GM12874 (cell line): ENCODE results near the gene ENDOU.

Experiments used
- TF ChIP-seq, protein P1 (sequence below): IDR thresholded peaks from 2 replicates; pipeline ENCODE4 v1.5.1; 2011; ENCODE audit warnings: low read depth, mild to moderate bottlenecking, control low read depth, low read length, moderate library complexity; ENCODE audit not compliant: insufficient read depth

ENDOU gene

DNA sequence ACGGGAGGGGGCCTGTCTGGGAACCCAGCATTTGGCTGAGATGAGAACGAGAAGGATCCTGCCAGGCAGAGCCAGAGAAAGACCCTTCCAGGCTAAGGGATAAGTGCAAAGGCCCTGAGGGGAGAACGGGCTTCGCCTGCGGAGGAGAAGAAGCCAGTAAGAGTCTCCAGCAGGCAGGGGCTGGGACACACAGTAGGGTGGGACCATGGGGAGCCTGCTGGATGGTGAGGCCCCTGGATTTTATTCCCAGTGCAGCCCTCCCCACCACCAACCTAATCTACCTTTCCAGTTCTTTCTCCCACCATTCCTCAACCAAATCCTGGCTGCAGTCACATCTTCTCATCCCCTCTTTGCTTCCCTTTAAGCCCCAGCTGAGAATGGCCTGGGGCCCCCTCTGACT is 20.8 kb upstream of the ENDOU start:
- TF ChIP-seq, protein P1, sequence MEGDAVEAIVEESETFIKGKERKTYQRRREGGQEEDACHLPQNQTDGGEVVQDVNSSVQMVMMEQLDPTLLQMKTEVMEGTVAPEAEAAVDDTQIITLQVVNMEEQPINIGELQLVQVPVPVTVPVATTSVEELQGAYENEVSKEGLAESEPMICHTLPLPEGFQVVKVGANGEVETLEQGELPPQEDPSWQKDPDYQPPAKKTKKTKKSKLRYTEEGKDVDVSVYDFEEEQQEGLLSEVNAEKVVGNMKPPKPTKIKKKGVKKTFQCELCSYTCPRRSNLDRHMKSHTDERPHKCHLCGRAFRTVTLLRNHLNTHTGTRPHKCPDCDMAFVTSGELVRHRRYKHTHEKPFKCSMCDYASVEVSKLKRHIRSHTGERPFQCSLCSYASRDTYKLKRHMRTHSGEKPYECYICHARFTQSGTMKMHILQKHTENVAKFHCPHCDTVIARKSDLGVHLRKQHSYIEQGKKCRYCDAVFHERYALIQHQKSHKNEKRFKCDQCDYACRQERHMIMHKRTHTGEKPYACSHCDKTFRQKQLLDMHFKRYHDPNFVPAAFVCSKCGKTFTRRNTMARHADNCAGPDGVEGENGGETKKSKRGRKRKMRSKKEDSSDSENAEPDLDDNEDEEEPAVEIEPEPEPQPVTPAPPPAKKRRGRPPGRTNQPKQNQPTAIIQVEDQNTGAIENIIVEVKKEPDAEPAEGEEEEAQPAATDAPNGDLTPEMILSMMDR = no peak

GRCh38 chr12:47745485-47746041 is 20.3 kb upstream of the ENDOU start:
- TF ChIP-seq, protein P1 = no peak

DNA sequence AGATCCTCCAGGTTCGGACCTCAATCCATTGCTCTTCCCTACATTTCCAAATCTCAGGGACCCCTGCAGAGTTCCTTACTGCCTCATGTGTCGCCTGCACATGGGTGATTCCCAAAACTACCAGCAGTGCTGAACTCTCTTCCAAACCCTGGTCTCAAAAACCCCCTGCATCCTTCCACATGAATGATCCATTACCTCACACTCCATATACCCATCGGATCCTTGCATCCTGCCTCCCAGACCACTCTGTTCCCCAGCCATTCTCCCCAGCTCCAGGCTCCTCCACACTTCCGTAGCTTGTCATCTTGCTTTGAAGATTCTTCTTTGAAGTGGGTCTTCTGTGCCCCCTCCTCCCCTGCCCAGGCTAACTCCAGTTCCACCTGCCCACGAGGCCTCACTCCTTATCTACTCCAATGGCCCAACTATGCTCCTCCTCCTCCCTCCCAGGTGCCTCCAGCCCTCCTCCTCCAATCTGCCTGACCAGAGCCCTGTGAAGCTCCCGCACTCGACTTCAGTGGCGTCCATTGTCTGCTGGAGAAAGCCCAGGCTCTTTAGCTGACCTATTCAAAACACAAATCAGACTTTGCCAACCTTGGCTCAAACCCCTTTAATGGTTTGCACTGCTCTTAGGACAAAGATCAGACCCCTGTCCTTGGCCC is 19.6 kb upstream of the ENDOU start:
- TF ChIP-seq, protein P1 = no peak

DNA sequence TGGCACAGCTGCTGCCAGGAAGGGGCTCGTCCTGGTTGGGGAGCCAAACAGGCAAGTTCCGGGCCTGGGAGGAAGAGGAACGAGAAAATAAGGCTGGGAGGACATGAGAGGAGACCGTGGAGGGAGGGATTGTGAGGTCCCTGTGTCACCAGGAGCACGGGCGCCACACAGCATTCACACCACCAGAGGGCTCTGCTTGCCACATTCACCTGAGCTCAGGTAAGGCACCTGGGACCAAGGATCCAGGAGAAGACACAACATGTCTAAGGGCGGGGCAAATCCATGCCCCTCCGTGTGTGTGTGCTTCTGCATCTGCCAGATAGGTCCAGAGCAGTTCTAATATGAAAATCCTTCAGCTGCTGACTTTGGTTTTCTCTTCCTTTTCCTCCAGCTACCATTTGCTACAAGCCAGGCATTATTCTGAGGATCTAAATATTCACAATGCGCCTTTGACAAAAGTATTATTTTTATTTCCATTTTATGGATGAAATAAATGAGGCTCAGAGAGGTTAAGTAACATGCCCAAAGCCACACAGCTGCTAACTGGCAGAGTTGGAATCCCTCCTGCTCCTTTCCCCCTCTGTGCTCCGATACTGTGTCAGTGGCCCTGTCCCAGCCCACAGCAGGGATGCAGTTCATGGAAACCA is 18.8 kb upstream of the ENDOU start:
- TF ChIP-seq, protein P1 = peak; percentile 72

- TF ChIP-seq, protein P1 = no peak
Observed at GRCh38 chr12:47743311-47743860, 18.1 kb upstream of the ENDOU start.

- TF ChIP-seq, protein P1 = peak; percentile 97
Observed at GRCh38 chr12:47742253-47742825, 17.0 kb upstream of the ENDOU start.

- TF ChIP-seq, protein P1 = no peak
Observed at GRCh38 chr12:47741340-47741703, 16.0 kb upstream of the ENDOU start.
